CD14-positive monocyte (primary cell): ENCODE measurements around the gene ATG4B. TPM values are rescaled to one million over a fixed set of nuclear protein-coding genes. Genes with fewer than 3 reads are reported as not detected.

Experiments used
- DNase-seq, 3 donors: peaks; one replicate each; pipeline ENCODE4 v3.0.0-alpha.2; 2011 to 2022
- H2AFZ ChIP-seq: 2 replicates; pipeline ENCODE4 v1.6.0; 2012; ENCODE audit warnings: mild to moderate bottlenecking, low read depth, low read length, inconsistent platforms; ENCODE audit not compliant: insufficient read depth, poor library complexity, severe bottlenecking
- H3K27ac ChIP-seq, 2 donors: 1 replicate in 1 of 2; 2 replicates in 1 of 2; pipeline ENCODE4 v1.5.1; 2012 to 2013; ENCODE audit warnings: low read length in 2 of 2, control low read depth in 1 of 2, inconsistent platforms in 1 of 2, low read depth in 1 of 2, mild to moderate bottlenecking in 1 of 2
- H3K27me3 ChIP-seq, 2 donors: one replicate each; pipeline versions ENCODE4 v1.6.0 to v1.6.1; 2011 to 2013; ENCODE audit warnings: low read length in 2 of 2; ENCODE audit not compliant: control insufficient read depth in 2 of 2, insufficient read depth in 2 of 2
- H3K36me3 ChIP-seq, 2 donors: replicated peaks in 1 of 2; 1 replicate in 1 of 2; 2 replicates in 1 of 2; pipeline versions ENCODE4 v1.5.1 to v1.6.1; 2012 to 2013; ENCODE audit warnings: low read length in 2 of 2, control low read depth in 1 of 2, inconsistent platforms in 1 of 2, mild to moderate bottlenecking in 1 of 2; ENCODE audit not compliant: insufficient read depth in 2 of 2, control insufficient read depth in 1 of 2
- H3K4me1 ChIP-seq, 2 donors: 1 replicate in 1 of 2; 2 replicates in 1 of 2; pipeline versions ENCODE4 v1.5.1 to v1.6.1; 2012 to 2013; ENCODE audit warnings: low read length in 2 of 2, control low read depth in 1 of 2, inconsistent platforms in 1 of 2, mild to moderate bottlenecking in 1 of 2, moderate library complexity in 1 of 2; ENCODE audit not compliant: insufficient read depth in 2 of 2, control insufficient read depth in 1 of 2
- H3K4me2 ChIP-seq: replicated peaks from 2 replicates; pipeline ENCODE3; 2012; ENCODE audit warnings: low read length, moderate library complexity, mild to moderate bottlenecking; ENCODE audit not compliant: poor library complexity, severe bottlenecking; ENCODE audit errors: extremely low read depth
- H3K4me3 ChIP-seq, 3 experiments: fragments of 200-600 bp in 1 of 3; sonication (generic) in 1 of 3; replicated peaks in 1 of 3; 1 replicate in 2 of 3; 2 replicates in 1 of 3; pipeline ENCODE4 v1.5.1; 2011 to 2013; ENCODE audit warnings: low read length in 3 of 3, mild to moderate bottlenecking in 3 of 3, control low read depth in 2 of 3, low read depth in 2 of 3, inconsistent platforms in 1 of 3, moderate library complexity in 1 of 3
- H3K79me2 ChIP-seq: 2 replicates; pipeline ENCODE4 v1.6.0; 2012; ENCODE audit warnings: mild to moderate bottlenecking, control low read depth, inconsistent platforms, low read length, moderate library complexity; ENCODE audit not compliant: insufficient read depth
- H3K9ac ChIP-seq: 2 replicates; pipeline ENCODE4 v1.6.0; 2017; ENCODE audit warnings: low read length, mild to moderate bottlenecking; ENCODE audit not compliant: insufficient read depth, poor library complexity, severe bottlenecking
- H3K9me3 ChIP-seq, 2 donors: replicated peaks in 1 of 2; 1 replicate in 1 of 2; 2 replicates in 1 of 2; pipeline versions ENCODE4 v1.5.1 to v1.6.1; 2012 to 2013; ENCODE audit warnings: low read length in 2 of 2, control low read depth in 1 of 2; ENCODE audit not compliant: control insufficient read depth in 1 of 2, insufficient read depth in 1 of 2
- H4K20me1 ChIP-seq: 2 replicates; pipeline ENCODE4 v1.6.0; 2012; ENCODE audit warnings: mild to moderate bottlenecking, low read length, control low read depth, moderate library complexity; ENCODE audit not compliant: insufficient read depth
- H3K27ac Mint-ChIP-seq, 7 donors: one replicate each; pipeline ENCODE4 v1.8.0; 2020; ENCODE audit warnings: mild to moderate bottlenecking in 7 of 7, mixed read lengths in 7 of 7, moderate library complexity in 6 of 7, inconsistent platforms in 2 of 7
- H3K27me3 Mint-ChIP-seq, 3 donors: one replicate each; pipeline ENCODE4 v1.8.0; 2021 to 2022; ENCODE audit warnings: low read depth in 3 of 3, mild to moderate bottlenecking in 3 of 3, mixed read lengths in 3 of 3, moderate library complexity in 3 of 3, inconsistent platforms in 1 of 3
- H3K36me3 Mint-ChIP-seq, 2 donors: one replicate each; pipeline ENCODE4 v1.8.0; 2020; ENCODE audit warnings: mixed read lengths in 2 of 2, inconsistent platforms in 1 of 2, mild to moderate bottlenecking in 1 of 2
- H3K4me1 Mint-ChIP-seq: one replicate; pipeline ENCODE4 v1.8.0; 2020; ENCODE audit warnings: mild to moderate bottlenecking, mixed read lengths
- H3K4me3 Mint-ChIP-seq, 2 donors: one replicate each; pipeline ENCODE4 v1.8.0; 2020; ENCODE audit warnings: mild to moderate bottlenecking in 2 of 2, mixed read lengths in 2 of 2, moderate library complexity in 1 of 2
- H3K9me3 Mint-ChIP-seq, 7 donors: one replicate each; pipeline ENCODE4 v1.8.0; 2020 to 2022; ENCODE audit warnings: mixed read lengths in 7 of 7, mild to moderate bottlenecking in 6 of 7, moderate library complexity in 6 of 7, inconsistent platforms in 2 of 7
- WGBS: methylation state at CpG from one replicate; pipeline ENCODE4 v1.1.5; 2013; ENCODE audit warnings: missing lambda C conversion rate; ENCODE audit not compliant: insufficient coverage; 5-methylcytosine and 5-hydroxymethylcytosine counted together
- intact Hi-C, 2 donors: fragments of 100-400 bp; cut with micrococcal nuclease; formaldehyde crosslinking; loops; one replicate each; pipeline versions ENCODE4 v1.15.0 to v1.15.1; 2023
- polyA plus RNA-seq, 3 donors: library from polyadenylated mRNA; depleted of rRNA in 1 of 3; unstranded in 2 of 3; stranded (reverse) in 1 of 3; fragments of 300-500 nt in 2 of 3; fragments of >200 nt in 1 of 3; fragmentation: Illumina TruSeq in 2 of 3; gene quantifications; 1 replicate in 2 of 3; 2 replicates in 1 of 3; pipeline ENCODE4 v1.2.3, GENCODE V29; 2012 to 2021
- TF ChIP-seq, protein P1 (sequence below): fragments of 200-600 bp; IDR thresholded peaks from one replicate; pipeline ENCODE4 v1.8.0; 2022; ENCODE audit warnings: antibody characterized with exemption, mild to moderate bottlenecking

ATG4B gene
- polyA plus RNA-seq, 3 donors = 54.5 to 202 (median 58.9) TPM

- H3K4me3 ChIP-seq = no peak overlapping the region
- no peak overlapping the region for H3K9ac ChIP-seq
- Mint-ChIP-seq H3K4me3 (no peak overlapping the region), H3K4me1 (no peaks in the 10 kb centered on the region), H3K27ac (no peak overlapping the region), H3K36me3 (peaks cover 90 to 97% of the 10 kb centered on the region in 2 donors), H3K9me3 (no peaks in the 10 kb centered on the region), H3K27me3 (peaks cover 0 to 4% (median 0%) of the 10 kb centered on the region in 3 donors)
- peaks cover 8% of the 10 kb centered on the region for H3K79me2 ChIP-seq
- no peak for DNase-seq
- H3K36me3 ChIP-seq = peaks cover 84 to 97% of the 10 kb centered on the region in 2 donors
- H4K20me1 ChIP-seq = peaks cover 12% of the 10 kb centered on the region
- intact Hi-C loops = no loop called here
- TF ChIP-seq, protein P1, sequence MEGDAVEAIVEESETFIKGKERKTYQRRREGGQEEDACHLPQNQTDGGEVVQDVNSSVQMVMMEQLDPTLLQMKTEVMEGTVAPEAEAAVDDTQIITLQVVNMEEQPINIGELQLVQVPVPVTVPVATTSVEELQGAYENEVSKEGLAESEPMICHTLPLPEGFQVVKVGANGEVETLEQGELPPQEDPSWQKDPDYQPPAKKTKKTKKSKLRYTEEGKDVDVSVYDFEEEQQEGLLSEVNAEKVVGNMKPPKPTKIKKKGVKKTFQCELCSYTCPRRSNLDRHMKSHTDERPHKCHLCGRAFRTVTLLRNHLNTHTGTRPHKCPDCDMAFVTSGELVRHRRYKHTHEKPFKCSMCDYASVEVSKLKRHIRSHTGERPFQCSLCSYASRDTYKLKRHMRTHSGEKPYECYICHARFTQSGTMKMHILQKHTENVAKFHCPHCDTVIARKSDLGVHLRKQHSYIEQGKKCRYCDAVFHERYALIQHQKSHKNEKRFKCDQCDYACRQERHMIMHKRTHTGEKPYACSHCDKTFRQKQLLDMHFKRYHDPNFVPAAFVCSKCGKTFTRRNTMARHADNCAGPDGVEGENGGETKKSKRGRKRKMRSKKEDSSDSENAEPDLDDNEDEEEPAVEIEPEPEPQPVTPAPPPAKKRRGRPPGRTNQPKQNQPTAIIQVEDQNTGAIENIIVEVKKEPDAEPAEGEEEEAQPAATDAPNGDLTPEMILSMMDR = no peak
- no peaks in the 10 kb centered on the region for H3K4me1 ChIP-seq
- H2AFZ ChIP-seq = no peak overlapping the region
- no peaks in the 10 kb centered on the region for H3K9me3 ChIP-seq
- H3K27me3 ChIP-seq = no peaks in the 10 kb centered on the region
- no peak overlapping the region for H3K4me2 ChIP-seq
- no peak overlapping the region for H3K27ac ChIP-seq
- 98% methylated on average over 14 of the region's 17 CpGs for WGBS
Measured at GRCh38 chr2:241655516-241656189, 18.2 kb downstream of the ATG4B start.

- Histone ChIP-seq H3K36me3 (peaks cover 83 to 97% of the 10 kb centered on the region in 2 donors), H3K4me3 (no peak overlapping the region), H2AFZ (no peak overlapping the region), H3K4me1 (no peaks in the 10 kb centered on the region), H4K20me1 (peaks cover 8% of the 10 kb centered on the region), H3K27ac (no peak overlapping the region), H3K4me2 (no peak overlapping the region), H3K27me3 (no peaks in the 10 kb centered on the region), H3K9me3 (no peaks in the 10 kb centered on the region), H3K9ac (no peak overlapping the region), H3K79me2 (peaks cover 7% of the 10 kb centered on the region)
- no peak overlapping the region for H3K4me3 Mint-ChIP-seq
- H3K36me3 Mint-ChIP-seq = peaks cover 91 to 98% of the 10 kb centered on the region in 2 donors
- TF ChIP-seq, protein P1 = no peak
- 96% methylated on average over 13 of the region's 13 CpGs for WGBS
- no peaks in the 10 kb centered on the region for H3K9me3 Mint-ChIP-seq
- peak overlapping the region in 2 of 7 donors; percentile 13 to 37 for H3K27ac Mint-ChIP-seq
- H3K27me3 Mint-ChIP-seq = peaks cover 0 to 4% (median 0%) of the 10 kb centered on the region in 3 donors
- DNase-seq = no peak
- no peaks in the 10 kb centered on the region for H3K4me1 Mint-ChIP-seq
- intact Hi-C loops = no loop called here
Measured at GRCh38 chr2:241656190-241656741, 18.8 kb downstream of the ATG4B start.
